Suppressor macrophage treated with lipopolysaccharide for 4 hours (primary cell): Measurements from ENCODE around the gene PCBP2.

Source experiments
- DNase-seq: peaks from one replicate; pipeline ENCODE4 v3.0.0-alpha.2; 2020

PCBP2 gene

GRCh38 chr12:53495903-53496751 lies 44.2 kb downstream of the PCBP2 start:
- DNase-seq = peak; percentile 58

GRCh38 chr12:53496752-53497032 lies 44.8 kb downstream of the PCBP2 start:
- no peak for DNase-seq

GRCh38 chr12:53497461-53497860 lies 45.6 kb downstream of the PCBP2 start:
- no peak for DNase-seq

- DNase-seq = no peak
Observed at GRCh38 chr12:53498235-53498630, 46.3 kb downstream of the PCBP2 start.

- DNase-seq = peak; percentile 39
Observed at GRCh38 chr12:53499266-53500141, 47.6 kb downstream of the PCBP2 start, which contains the start of gene MAP3K12. TSS of gene MAP3K12 (minus strand) at chr12:53499458. CDS start at chr12:53487391, 12,067 bp downstream.

- DNase-seq = peak; percentile 85
Observed at GRCh38 chr12:53500142-53500775, 48.4 kb downstream of the PCBP2 start.

- DNase-seq = peak; percentile 99
Observed at GRCh38 chr12:53500776-53501614, 49.1 kb downstream of the PCBP2 start, which contains the start of gene TARBP2. TSS of gene TARBP2 (plus strand) at chr12:53501283. CDS start at chr12:53501409, 126 bp downstream.

GRCh38 chr12:53501615-53502181 lies 49.8 kb downstream of the PCBP2 start:
- DNase-seq = no peak

- no peak for DNase-seq
Observed at GRCh38 chr12:53502331-53502730, 50.4 kb downstream of the PCBP2 start.

GRCh38 chr12:53502983-53503728 lies 51.3 kb downstream of the PCBP2 start:
- DNase-seq = no peak

GRCh38 chr12:53504004-53504920 lies 52.4 kb downstream of the PCBP2 start:
- no peak for DNase-seq

GRCh38 chr12:53505086-53505485 lies 53.2 kb downstream of the PCBP2 start:
- DNase-seq = peak; percentile 33

- no peak for DNase-seq
Observed at GRCh38 chr12:53505555-53506449, 53.9 kb downstream of the PCBP2 start.

GRCh38 chr12:53506450-53506785 lies 54.5 kb downstream of the PCBP2 start:
- DNase-seq = no peak

- no peak for DNase-seq
Observed at GRCh38 chr12:53506881-53507602, 55.1 kb downstream of the PCBP2 start, which contains the start of gene NPFF. TSS of gene NPFF (minus strand) at chr12:53507484. CDS start at chr12:53507474, 10 bp downstream.

GRCh38 chr12:53507603-53507885 lies 55.6 kb downstream of the PCBP2 start:
- DNase-seq = no peak

- DNase-seq = peak; percentile 90
Observed at GRCh38 chr12:53508534-53509170, 56.8 kb downstream of the PCBP2 start.
